GM10266 (cell line): Measurements from ENCODE around the gene MARK4.

Experiments
- DNase-seq: peaks from one replicate; pipeline ENCODE4 v3.0.0; 2012; ENCODE audit errors: extremely low spot score
- CTCF ChIP-seq: IDR thresholded peaks from 2 replicates; pipeline ENCODE4 v1.5.1; 2012; ENCODE audit warnings: mild to moderate bottlenecking, low read depth; ENCODE audit not compliant: control insufficient read depth, insufficient read depth; ENCODE audit errors: missing control alignments

Gene MARK4

DNA sequence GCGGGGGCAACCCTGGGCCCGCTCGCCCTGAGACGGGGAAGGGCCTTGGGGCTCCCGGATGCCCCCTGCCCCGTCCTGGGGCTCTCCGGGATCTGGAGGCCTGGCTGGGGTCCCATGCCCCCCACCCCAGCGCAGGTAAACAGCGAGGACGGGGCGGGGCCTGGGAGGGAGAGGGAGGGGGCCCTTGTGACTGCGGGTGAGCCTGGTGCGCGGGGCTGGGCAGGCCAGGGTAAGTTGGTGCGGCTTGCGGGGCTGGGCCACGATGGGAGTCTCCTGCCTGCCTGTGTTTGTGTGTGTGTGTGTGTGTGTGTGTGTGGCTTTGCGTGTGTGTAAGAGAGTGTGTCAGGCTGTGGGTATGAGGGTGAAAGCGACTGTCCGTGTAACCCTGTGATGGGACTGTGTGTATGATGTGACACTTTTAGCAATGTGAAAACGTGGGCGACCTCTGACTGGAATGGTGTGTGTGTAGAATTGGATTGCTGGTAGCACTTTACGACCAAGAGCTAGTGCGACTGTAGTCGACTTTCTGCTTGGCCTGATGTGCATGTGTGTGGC, 89.9 kb downstream of the MARK4 start:
- DNase-seq = no peak
- TF ChIP-seq CTCF = no peak

DNA sequence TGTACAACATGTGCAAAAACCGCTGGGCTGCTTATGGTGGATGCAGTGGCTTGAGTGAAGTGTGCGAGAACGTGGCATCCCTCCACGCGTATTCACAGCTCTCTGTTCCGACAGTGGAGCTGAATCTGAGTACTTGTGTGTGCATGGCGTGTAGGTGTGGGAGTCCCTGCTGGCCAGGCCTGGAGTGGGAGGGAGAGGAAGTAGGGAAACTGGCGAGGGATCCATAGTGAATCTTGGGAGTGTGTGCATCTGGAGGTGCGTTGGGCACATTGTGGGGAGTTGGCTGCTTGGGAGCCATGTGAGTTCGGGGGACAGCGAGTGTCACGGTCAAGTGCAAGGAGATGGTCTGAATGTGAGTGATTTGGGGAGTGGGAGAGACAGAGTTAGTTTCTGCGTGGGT, 91.8 kb downstream of the MARK4 start:
- no peak for DNase-seq
- TF ChIP-seq CTCF = no peak

DNA sequence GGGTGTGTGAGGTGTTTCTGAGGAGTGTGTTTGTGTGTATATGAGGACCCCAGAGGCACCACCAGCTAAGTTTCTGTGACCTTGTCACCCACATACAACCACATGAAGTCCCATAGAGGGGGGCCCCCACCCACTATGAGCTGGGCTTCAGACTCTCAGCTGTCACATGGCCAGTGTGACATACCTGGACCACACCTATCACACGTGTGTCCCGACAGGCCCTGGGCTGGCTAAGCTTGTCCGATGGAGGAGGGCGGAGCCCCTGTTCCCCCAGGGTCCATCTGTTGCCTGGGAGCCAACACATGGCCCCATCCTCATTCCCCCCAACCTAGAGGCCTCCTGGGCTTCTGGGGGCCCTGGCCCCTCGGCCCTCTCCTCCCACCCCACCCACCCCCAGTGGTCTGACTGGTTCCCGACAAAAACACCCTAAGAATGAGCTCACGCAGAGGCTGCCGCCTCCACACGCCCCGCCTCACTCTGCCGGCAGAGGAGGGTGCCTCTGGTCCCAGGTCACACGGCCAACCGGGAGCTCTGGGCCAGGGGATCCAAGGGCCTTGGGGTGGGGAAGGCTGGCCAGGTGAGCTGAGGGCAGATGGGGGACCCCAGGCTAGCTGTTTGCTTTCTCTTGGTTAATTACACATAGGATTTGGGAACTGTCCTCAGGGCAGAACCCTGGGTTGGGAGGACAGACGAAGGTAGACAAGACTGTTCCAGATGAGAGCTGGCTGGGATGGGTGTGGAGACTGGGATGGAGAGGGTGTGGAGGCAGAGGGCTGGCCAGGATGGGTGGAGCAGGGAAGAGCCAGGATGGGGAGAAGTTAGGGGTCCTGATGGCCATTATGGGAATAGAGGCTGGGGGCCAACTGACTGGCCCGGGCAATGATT, 93.8 kb downstream of the MARK4 start:
- TF ChIP-seq CTCF = no peak
- no peak for DNase-seq

GRCh38 chr19:45345506-45345860, 94.4 kb downstream of the MARK4 start:
- no peak for DNase-seq
- TF ChIP-seq CTCF = no peak

DNA sequence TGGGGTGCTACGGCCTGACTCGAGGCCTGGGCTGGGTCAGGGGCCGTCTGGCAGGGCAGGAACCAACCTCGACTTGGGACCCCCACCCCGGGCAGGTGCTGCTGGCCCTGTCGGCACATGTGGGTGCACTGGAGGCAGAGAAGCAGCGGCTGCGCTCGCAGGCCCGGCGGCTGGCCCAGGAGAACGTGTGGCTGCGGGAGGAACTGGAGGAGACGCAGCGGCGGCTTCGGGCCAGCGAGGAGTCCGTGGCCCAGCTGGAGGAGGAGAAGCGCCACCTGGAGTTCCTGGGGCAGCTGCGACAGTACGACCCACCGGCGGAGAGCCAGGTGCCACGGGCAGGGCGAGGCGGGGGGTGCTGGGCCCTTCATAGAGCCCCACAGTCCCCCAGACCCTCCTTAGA, 95.4 kb downstream of the MARK4 start:
- no peak for TF ChIP-seq CTCF
- DNase-seq = no peak

DNA sequence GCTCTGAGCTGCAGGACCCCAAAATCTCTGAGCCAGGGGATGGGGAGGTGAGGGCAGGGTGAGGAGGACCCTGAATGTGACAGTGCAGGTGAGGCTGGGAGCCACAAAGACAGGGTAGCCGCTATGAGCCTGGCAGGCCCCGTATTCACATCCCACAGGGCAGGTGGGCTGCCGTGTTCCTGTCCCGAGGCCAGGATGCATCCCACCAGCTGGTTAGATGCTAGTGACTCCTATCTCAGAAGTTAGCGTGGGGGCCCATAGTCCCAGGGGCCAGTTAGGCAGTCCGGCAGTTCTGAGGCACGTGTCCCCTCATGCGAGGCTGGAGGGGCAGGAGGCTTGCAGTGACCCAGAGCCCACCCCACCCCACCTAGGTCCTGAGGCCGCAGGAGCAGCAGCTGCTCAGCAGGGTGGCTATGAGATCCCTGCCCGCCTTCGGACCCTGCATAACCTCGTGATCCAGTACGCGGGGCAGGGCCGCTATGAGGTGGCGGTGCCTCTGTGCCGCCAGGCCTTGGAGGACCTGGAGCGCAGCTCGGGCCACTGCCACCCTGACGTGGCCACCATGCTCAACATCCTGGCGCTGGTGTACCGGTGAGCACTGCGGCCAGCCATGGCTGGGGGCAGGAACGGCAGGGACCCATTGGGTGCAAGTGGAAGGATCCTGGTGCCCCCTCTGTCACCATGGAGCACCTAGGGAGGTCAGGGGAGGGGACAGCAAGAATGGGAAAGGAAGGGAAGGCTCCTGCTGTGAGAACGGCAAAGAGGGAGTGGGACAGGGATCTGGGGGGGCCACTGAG, 96.7 kb downstream of the MARK4 start:
- TF ChIP-seq CTCF = no peak
- no peak for DNase-seq

DNA sequence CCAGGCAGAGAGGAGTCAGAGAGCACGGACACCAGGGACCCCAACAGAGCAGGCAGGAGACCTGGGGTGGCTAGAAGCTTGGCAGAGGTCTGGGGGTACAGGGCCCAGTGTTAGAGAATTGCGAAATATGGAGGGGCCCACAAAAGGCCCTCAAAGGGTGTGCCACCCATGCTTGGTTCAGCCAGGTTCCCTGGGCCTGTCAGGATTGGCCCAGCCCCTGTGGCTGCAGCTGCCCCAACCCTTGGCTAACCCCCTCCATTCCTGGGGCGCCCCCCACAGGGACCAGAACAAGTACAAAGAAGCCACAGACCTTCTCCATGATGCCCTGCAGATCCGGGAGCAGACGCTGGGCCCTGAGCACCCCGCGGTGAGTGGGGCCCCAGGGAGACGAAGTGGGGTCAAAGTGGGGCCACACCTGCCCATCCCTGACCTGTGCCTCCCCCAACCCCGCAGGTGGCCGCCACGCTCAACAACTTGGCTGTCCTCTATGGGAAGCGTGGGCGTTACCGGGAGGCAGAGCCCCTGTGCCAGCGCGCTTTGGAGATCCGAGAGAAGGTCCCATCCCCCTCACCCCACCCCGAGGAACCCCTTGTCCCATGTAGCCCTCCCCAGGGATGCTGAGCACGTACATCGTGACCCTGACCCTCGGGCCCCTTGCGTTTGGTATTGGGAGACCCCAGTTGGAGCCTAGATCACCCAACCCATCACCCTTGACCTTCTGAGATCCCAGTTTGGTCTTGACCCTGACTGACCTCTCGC, 97.5 kb downstream of the MARK4 start:
- no peak for TF ChIP-seq CTCF
- no peak for DNase-seq
